Activated T-helper 17 cell treated with anti-CD3 and anti-CD28 coated beads, Interleukin-2, amount 50 U/mL, for 72 hours (primary cell): ENCODE data around the gene DNMT3B. TPM values are rescaled to one million over a fixed set of nuclear protein-coding genes. Genes with fewer than 3 reads are reported as not detected.

ENCODE experiments used
- ATAC-seq: fragments of 150-1000 bp; cut with Tn5 transposase; replicated peaks from 2 replicates; pipeline ENCODE4 v1.10.0; 2021; ENCODE audit warnings: mild to moderate bottlenecking, moderate library complexity
- H3K27ac Mint-ChIP-seq: one replicate; pipeline ENCODE4 v1.8.0; 2022; ENCODE audit warnings: mixed read lengths
- H3K27me3 Mint-ChIP-seq: one replicate; pipeline ENCODE4 v1.8.0; 2022; ENCODE audit warnings: mixed read lengths
- H3K36me3 Mint-ChIP-seq: one replicate; pipeline ENCODE4 v1.8.0; 2022; ENCODE audit warnings: low read depth, mild to moderate bottlenecking, mixed read lengths
- H3K4me1 Mint-ChIP-seq: one replicate; pipeline ENCODE4 v1.8.0; 2022; ENCODE audit warnings: mixed read lengths
- H3K4me3 Mint-ChIP-seq: one replicate; pipeline ENCODE4 v1.8.0; 2022; ENCODE audit warnings: mild to moderate bottlenecking, mixed read lengths
- H3K9me3 Mint-ChIP-seq: one replicate; pipeline ENCODE4 v1.8.0; 2022; ENCODE audit warnings: mixed read lengths
- total RNA-seq, 2 donors: library from RNA; stranded (reverse); gene quantifications; one replicate each; pipeline ENCODE4 v1.2.3, GENCODE V29; 2022

The DNMT3B gene
- total RNA-seq, 2 donors from 2014 or later: 0.16 to 0.99 TPM

GRCh38 chr20:32839982-32840285 is 77.7 kb downstream of the DNMT3B start:
- no peaks in the 10 kb centered on the region for H3K9me3 Mint-ChIP-seq
- no peak for ATAC-seq
- H3K36me3 Mint-ChIP-seq: peaks cover 100% of the 10 kb centered on the region
- no peak overlapping the region for H3K4me3 Mint-ChIP-seq
- peaks cover 33% of the 10 kb centered on the region for H3K4me1 Mint-ChIP-seq
- H3K27ac Mint-ChIP-seq: peak overlapping the region; percentile 90
- no peaks in the 10 kb centered on the region for H3K27me3 Mint-ChIP-seq

- Mint-ChIP-seq H3K27ac (no peak overlapping the region), H3K36me3 (peaks cover 99% of the 10 kb centered on the region), H3K9me3 (no peaks in the 10 kb centered on the region), H3K27me3 (no peaks in the 10 kb centered on the region), H3K4me3 (no peak overlapping the region), H3K4me1 (peaks cover 33% of the 10 kb centered on the region)
- no peak for ATAC-seq
These were observed 79.0 kb downstream of the DNMT3B start for GRCh38 chr20:32841174-32841573.

- Mint-ChIP-seq H3K36me3 (peaks cover 99% of the 10 kb centered on the region), H3K27ac (no peak overlapping the region), H3K4me3 (no peak overlapping the region), H3K9me3 (no peaks in the 10 kb centered on the region), H3K27me3 (no peaks in the 10 kb centered on the region), H3K4me1 (peaks cover 33% of the 10 kb centered on the region)
- no peak for ATAC-seq
These were observed 79.4 kb downstream of the DNMT3B start for GRCh38 chr20:32841632-32842031.

- Mint-ChIP-seq H3K9me3 (no peaks in the 10 kb centered on the region), H3K4me1 (peaks cover 40% of the 10 kb centered on the region), H3K36me3 (peaks cover 99% of the 10 kb centered on the region), H3K27me3 (no peaks in the 10 kb centered on the region), H3K27ac (no peak overlapping the region), H3K4me3 (no peak overlapping the region)
- no peak for ATAC-seq
These were observed 80.7 kb downstream of the DNMT3B start for GRCh38 chr20:32842688-32843524.

GRCh38 chr20:32845786-32846185 is 83.6 kb downstream of the DNMT3B start:
- Mint-ChIP-seq H3K4me1 (peaks cover 22% of the 10 kb centered on the region), H3K9me3 (no peaks in the 10 kb centered on the region), H3K27ac (peak overlapping the region; percentile 3), H3K36me3 (peaks cover 99% of the 10 kb centered on the region), H3K27me3 (no peaks in the 10 kb centered on the region), H3K4me3 (no peak overlapping the region)
- ATAC-seq: no peak

GRCh38 chr20:32846852-32847251 is 84.7 kb downstream of the DNMT3B start:
- peaks cover 99% of the 10 kb centered on the region for H3K36me3 Mint-ChIP-seq
- peaks cover 22% of the 10 kb centered on the region for H3K4me1 Mint-ChIP-seq
- H3K4me3 Mint-ChIP-seq: no peak overlapping the region
- H3K27ac Mint-ChIP-seq: peak overlapping the region; percentile 3
- no peak for ATAC-seq
- no peaks in the 10 kb centered on the region for H3K9me3 Mint-ChIP-seq
- no peaks in the 10 kb centered on the region for H3K27me3 Mint-ChIP-seq

- Mint-ChIP-seq H3K27ac (peak overlapping the region; percentile 3), H3K9me3 (no peaks in the 10 kb centered on the region), H3K36me3 (peaks cover 99% of the 10 kb centered on the region), H3K27me3 (no peaks in the 10 kb centered on the region), H3K4me1 (peaks cover 16% of the 10 kb centered on the region), H3K4me3 (no peak overlapping the region)
- ATAC-seq: no peak
These were observed 85.8 kb downstream of the DNMT3B start for GRCh38 chr20:32847964-32848363.

- Mint-ChIP-seq H3K4me3 (no peak overlapping the region), H3K27me3 (no peaks in the 10 kb centered on the region), H3K36me3 (peaks cover 96% of the 10 kb centered on the region), H3K9me3 (no peaks in the 10 kb centered on the region), H3K27ac (no peak overlapping the region), H3K4me1 (peaks cover 16% of the 10 kb centered on the region)
- no peak for ATAC-seq
These were observed 86.7 kb downstream of the DNMT3B start for GRCh38 chr20:32848846-32849245.

- peaks cover 10% of the 10 kb centered on the region for H3K4me1 Mint-ChIP-seq
- H3K4me3 Mint-ChIP-seq: no peak overlapping the region
- H3K36me3 Mint-ChIP-seq: peaks cover 95% of the 10 kb centered on the region
- no peaks in the 10 kb centered on the region for H3K9me3 Mint-ChIP-seq
- H3K27me3 Mint-ChIP-seq: no peaks in the 10 kb centered on the region
- ATAC-seq: no peak
- H3K27ac Mint-ChIP-seq: no peak overlapping the region
These were observed 87.4 kb downstream of the DNMT3B start for GRCh38 chr20:32849577-32849976.

- H3K27ac Mint-ChIP-seq: peak overlapping the region; percentile 87
- peaks cover 9% of the 10 kb centered on the region for H3K4me1 Mint-ChIP-seq
- H3K36me3 Mint-ChIP-seq: peaks cover 87% of the 10 kb centered on the region
- no peaks in the 10 kb centered on the region for H3K9me3 Mint-ChIP-seq
- H3K27me3 Mint-ChIP-seq: no peaks in the 10 kb centered on the region
- no peak for ATAC-seq
- peak overlapping the region; percentile 41 for H3K4me3 Mint-ChIP-seq
These were observed 93.2 kb downstream of the DNMT3B start for GRCh38 chr20:32855387-32855786.

- H3K4me3 Mint-ChIP-seq: no peak overlapping the region
- peaks cover 59% of the 10 kb centered on the region for H3K36me3 Mint-ChIP-seq
- H3K27me3 Mint-ChIP-seq: no peaks in the 10 kb centered on the region
- H3K9me3 Mint-ChIP-seq: no peaks in the 10 kb centered on the region
- peaks cover 12% of the 10 kb centered on the region for H3K4me1 Mint-ChIP-seq
- peak overlapping the region; percentile 22 for H3K27ac Mint-ChIP-seq
- ATAC-seq: no peak
These were observed 96.0 kb downstream of the DNMT3B start for GRCh38 chr20:32858189-32858588.

Other genes starting within 250 kb of the DNMT3B start
- gene NOL4L, start 177.1 kb upstream of the DNMT3B start, total RNA-seq: 10 to 100 TPM in 1 of 2 donors, 1 to 10 TPM in 1; 9.9 to 28.5 TPM
- gene C20orf203, start 88.4 kb upstream of the DNMT3B start, total RNA-seq: under 1 TPM in 1 of 2 donors, not detected in 1; 0.05 TPM
- 10 to 100 TPM; 18.5 to 29.9 TPM for gene COMMD7, start 18.9 kb upstream of the DNMT3B start, total RNA-seq
- 100 to 1,000 TPM in 1 of 2 donors, 10 to 100 TPM in 1; 77.3 to 141 TPM for gene MAPRE1, start 57.6 kb downstream of the DNMT3B start, total RNA-seq
- under 1 TPM; 0.19 to 0.45 TPM for gene EFCAB8, start 96.5 kb downstream of the DNMT3B start, total RNA-seq
- not detected for gene SUN5, start 242.0 kb downstream of the DNMT3B start, total RNA-seq
- not detected for gene BPIFB2, start 245.3 kb downstream of the DNMT3B start, total RNA-seq